ENCODE results near the gene WWC1.

GRCh38 chr5:168284809-168285208 lies 6.6 kb upstream of the WWC1 start:
- TF ChIP-seq, protein P1, sequence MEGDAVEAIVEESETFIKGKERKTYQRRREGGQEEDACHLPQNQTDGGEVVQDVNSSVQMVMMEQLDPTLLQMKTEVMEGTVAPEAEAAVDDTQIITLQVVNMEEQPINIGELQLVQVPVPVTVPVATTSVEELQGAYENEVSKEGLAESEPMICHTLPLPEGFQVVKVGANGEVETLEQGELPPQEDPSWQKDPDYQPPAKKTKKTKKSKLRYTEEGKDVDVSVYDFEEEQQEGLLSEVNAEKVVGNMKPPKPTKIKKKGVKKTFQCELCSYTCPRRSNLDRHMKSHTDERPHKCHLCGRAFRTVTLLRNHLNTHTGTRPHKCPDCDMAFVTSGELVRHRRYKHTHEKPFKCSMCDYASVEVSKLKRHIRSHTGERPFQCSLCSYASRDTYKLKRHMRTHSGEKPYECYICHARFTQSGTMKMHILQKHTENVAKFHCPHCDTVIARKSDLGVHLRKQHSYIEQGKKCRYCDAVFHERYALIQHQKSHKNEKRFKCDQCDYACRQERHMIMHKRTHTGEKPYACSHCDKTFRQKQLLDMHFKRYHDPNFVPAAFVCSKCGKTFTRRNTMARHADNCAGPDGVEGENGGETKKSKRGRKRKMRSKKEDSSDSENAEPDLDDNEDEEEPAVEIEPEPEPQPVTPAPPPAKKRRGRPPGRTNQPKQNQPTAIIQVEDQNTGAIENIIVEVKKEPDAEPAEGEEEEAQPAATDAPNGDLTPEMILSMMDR (IDR thresholded peaks at IDR 0.05; ENCODE audit: insufficient read depth, low read depth, low read length): no peak
- no peak for TF ChIP-seq EZH2 (IDR thresholded peaks at IDR 0.05; ENCODE audit: insufficient read depth, low read length)
